ENCODE measurements around the gene SLC30A3. TPM values are rescaled to one million over a fixed set of nuclear protein-coding genes. Genes with fewer than 3 reads are reported as not detected.

Gene SLC30A3
- total RNA-seq, 1 donor from 2014 or later: 0.16 TPM

DNA sequence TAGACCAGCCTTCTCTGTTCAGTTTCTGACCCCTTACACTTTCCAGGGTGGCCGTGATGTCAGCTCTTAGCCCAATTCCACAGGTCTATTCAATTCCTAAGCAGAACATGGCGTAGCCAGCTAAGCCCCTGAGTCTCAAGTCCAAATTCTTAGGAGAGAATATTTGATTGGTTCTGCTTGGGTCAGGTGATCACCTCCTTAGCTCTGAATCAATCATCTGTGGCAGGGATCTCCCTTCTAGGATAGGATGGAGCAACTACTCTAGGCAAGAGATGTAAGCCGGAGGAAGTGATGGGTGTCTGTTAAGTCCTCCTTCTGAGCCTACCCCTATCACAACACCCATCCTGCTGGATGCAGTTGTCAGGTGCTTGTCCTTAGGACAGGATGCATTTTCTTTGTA, 34.3 kb upstream of the SLC30A3 start:
- TF ChIP-seq, protein P1, sequence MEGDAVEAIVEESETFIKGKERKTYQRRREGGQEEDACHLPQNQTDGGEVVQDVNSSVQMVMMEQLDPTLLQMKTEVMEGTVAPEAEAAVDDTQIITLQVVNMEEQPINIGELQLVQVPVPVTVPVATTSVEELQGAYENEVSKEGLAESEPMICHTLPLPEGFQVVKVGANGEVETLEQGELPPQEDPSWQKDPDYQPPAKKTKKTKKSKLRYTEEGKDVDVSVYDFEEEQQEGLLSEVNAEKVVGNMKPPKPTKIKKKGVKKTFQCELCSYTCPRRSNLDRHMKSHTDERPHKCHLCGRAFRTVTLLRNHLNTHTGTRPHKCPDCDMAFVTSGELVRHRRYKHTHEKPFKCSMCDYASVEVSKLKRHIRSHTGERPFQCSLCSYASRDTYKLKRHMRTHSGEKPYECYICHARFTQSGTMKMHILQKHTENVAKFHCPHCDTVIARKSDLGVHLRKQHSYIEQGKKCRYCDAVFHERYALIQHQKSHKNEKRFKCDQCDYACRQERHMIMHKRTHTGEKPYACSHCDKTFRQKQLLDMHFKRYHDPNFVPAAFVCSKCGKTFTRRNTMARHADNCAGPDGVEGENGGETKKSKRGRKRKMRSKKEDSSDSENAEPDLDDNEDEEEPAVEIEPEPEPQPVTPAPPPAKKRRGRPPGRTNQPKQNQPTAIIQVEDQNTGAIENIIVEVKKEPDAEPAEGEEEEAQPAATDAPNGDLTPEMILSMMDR (IDR thresholded peaks at IDR 0.05; ENCODE audit: insufficient read depth, low read depth, low read length): no peak
- Histone ChIP-seq H3K4me1 (ENCODE audit: insufficient read depth, low read length) (peaks cover 7% of the 10 kb centered on the region), H2AFZ (ENCODE audit: low read depth, low read length) (no peak overlapping the region), H3K4me3 (ENCODE audit: insufficient read depth, low read depth, low read length) (no peak overlapping the region), H3K9me3 (ENCODE audit: insufficient read depth, low read depth, low read length) (no peaks in the 10 kb centered on the region), H3K9ac (ENCODE audit: low read length) (no peak overlapping the region), H3K27ac (ENCODE audit: low read depth, low read length) (no peak overlapping the region), H3K27me3 (ENCODE audit: insufficient read depth, low read length) (peaks cover 12% of the 10 kb centered on the region), H3K79me2 (ENCODE audit: insufficient read depth, low read length) (no peaks in the 10 kb centered on the region), H3K36me3 (ENCODE audit: insufficient read depth, low read length) (no peaks in the 10 kb centered on the region), H3K4me2 (ENCODE audit: low read length) (no peak overlapping the region), H4K20me1 (ENCODE audit: insufficient read depth, low read length) (peaks cover 7% of the 10 kb centered on the region)
- FAIRE-seq: no peak
- no peak overlapping the region for H3K4me3 Mint-ChIP-seq (ENCODE audit: unreplicated experiment)
- peaks cover 27% of the 10 kb centered on the region for H3K27me3 Mint-ChIP-seq (ENCODE audit: low read depth, unreplicated experiment)
- no peak overlapping the region for H3K27ac Mint-ChIP-seq (ENCODE audit: unreplicated experiment)
- no peaks in the 10 kb centered on the region for H3K36me3 Mint-ChIP-seq (ENCODE audit: low read depth, unreplicated experiment)
- no peak for DNase-seq (ENCODE audit: low read depth)
- H3K4me1 Mint-ChIP-seq (ENCODE audit: low read depth, unreplicated experiment): peaks cover 5% of the 10 kb centered on the region
- peaks cover 2% of the 10 kb centered on the region for H3K9me3 Mint-ChIP-seq (ENCODE audit: unreplicated experiment)

DNA sequence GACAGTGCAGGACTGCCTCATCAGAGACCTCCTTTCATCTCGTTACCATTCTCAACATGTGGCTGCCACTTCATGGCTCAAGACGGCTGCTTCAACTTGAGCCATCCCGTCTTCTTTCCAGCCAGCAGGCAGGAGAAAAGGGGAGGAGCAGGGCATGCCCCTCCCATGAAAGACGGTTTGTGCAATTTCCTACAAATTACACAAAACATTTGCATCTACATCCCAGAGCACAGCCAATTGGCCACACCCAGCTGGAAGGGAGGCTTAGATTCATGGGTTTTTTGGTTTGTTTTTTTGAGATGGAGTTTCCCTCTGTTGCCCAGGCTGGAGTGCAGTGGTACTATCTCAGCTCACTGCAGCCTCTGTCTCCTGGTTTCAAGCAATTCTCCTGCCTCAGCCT, 33.6 kb upstream of the SLC30A3 start:
- Histone ChIP-seq H4K20me1 (ENCODE audit: insufficient read depth, low read length) (peaks cover 7% of the 10 kb centered on the region), H3K79me2 (ENCODE audit: insufficient read depth, low read length) (no peaks in the 10 kb centered on the region), H3K36me3 (ENCODE audit: insufficient read depth, low read length) (no peaks in the 10 kb centered on the region), H2AFZ (ENCODE audit: low read depth, low read length) (no peak overlapping the region), H3K4me1 (ENCODE audit: insufficient read depth, low read length) (peaks cover 7% of the 10 kb centered on the region), H3K4me2 (ENCODE audit: low read length) (no peak overlapping the region), H3K9ac (ENCODE audit: low read length) (no peak overlapping the region), H3K4me3 (ENCODE audit: insufficient read depth, low read depth, low read length) (no peak overlapping the region), H3K27me3 (ENCODE audit: insufficient read depth, low read length) (peaks cover 19% of the 10 kb centered on the region), H3K9me3 (ENCODE audit: insufficient read depth, low read depth, low read length) (no peaks in the 10 kb centered on the region), H3K27ac (ENCODE audit: low read depth, low read length) (no peak overlapping the region)
- Mint-ChIP-seq H3K36me3 (ENCODE audit: low read depth, unreplicated experiment) (no peaks in the 10 kb centered on the region), H3K4me3 (ENCODE audit: unreplicated experiment) (no peak overlapping the region), H3K9me3 (ENCODE audit: unreplicated experiment) (peaks cover 2% of the 10 kb centered on the region), H3K4me1 (ENCODE audit: low read depth, unreplicated experiment) (peaks cover 5% of the 10 kb centered on the region), H3K27ac (ENCODE audit: unreplicated experiment) (no peak overlapping the region), H3K27me3 (ENCODE audit: low read depth, unreplicated experiment) (peaks cover 33% of the 10 kb centered on the region)
- FAIRE-seq (no peak), DNase-seq (ENCODE audit: low read depth) (no peak)
- no peak for TF ChIP-seq EZH2 (IDR thresholded peaks at IDR 0.05; ENCODE audit: insufficient read depth, low read length)
- TF ChIP-seq, protein P1 (IDR thresholded peaks at IDR 0.05; ENCODE audit: insufficient read depth, low read depth, low read length): no peak

DNA sequence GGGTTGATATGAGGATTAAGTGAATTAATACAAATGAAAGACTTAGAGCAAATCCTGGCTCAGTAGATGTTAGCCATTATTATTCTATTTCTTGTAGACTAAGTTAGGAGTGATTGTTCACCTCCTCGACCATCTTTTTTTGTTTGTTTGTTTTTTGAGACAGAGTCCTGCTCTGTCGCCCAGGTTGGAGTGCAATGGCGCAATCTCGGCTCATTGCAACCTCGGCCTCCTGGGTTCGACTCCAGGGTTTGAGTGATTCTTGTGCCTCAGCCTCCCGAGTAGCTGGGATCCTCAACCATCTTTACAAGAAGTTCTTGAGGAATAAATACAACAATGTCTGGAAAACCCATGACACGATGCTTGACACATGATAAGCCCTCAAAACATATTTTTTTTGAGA, 32.1 kb upstream of the SLC30A3 start:
- TF ChIP-seq EZH2 (IDR thresholded peaks at IDR 0.05; ENCODE audit: insufficient read depth, low read length): no peak
- TF ChIP-seq, protein P1 (IDR thresholded peaks at IDR 0.05; ENCODE audit: insufficient read depth, low read depth, low read length): no peak
- Histone ChIP-seq H3K27ac (ENCODE audit: low read depth, low read length) (no peak overlapping the region), H3K36me3 (ENCODE audit: insufficient read depth, low read length) (no peaks in the 10 kb centered on the region), H3K9ac (ENCODE audit: low read length) (no peak overlapping the region), H4K20me1 (ENCODE audit: insufficient read depth, low read length) (peaks cover 7% of the 10 kb centered on the region), H3K4me1 (ENCODE audit: insufficient read depth, low read length) (peaks cover 7% of the 10 kb centered on the region), H3K4me3 (ENCODE audit: insufficient read depth, low read depth, low read length) (no peak overlapping the region), H3K9me3 (ENCODE audit: insufficient read depth, low read depth, low read length) (no peaks in the 10 kb centered on the region), H3K79me2 (ENCODE audit: insufficient read depth, low read length) (no peaks in the 10 kb centered on the region), H2AFZ (ENCODE audit: low read depth, low read length) (no peak overlapping the region), H3K27me3 (ENCODE audit: insufficient read depth, low read length) (peaks cover 23% of the 10 kb centered on the region), H3K4me2 (ENCODE audit: low read length) (no peak overlapping the region)
- Mint-ChIP-seq H3K9me3 (ENCODE audit: unreplicated experiment) (peaks cover 2% of the 10 kb centered on the region), H3K4me3 (ENCODE audit: unreplicated experiment) (no peak overlapping the region), H3K27ac (ENCODE audit: unreplicated experiment) (no peak overlapping the region), H3K4me1 (ENCODE audit: low read depth, unreplicated experiment) (peaks cover 5% of the 10 kb centered on the region), H3K36me3 (ENCODE audit: low read depth, unreplicated experiment) (no peaks in the 10 kb centered on the region), H3K27me3 (ENCODE audit: low read depth, unreplicated experiment) (peaks cover 34% of the 10 kb centered on the region)
- DNase-seq (ENCODE audit: low read depth) (no peak), FAIRE-seq (no peak)
